ENCODE results near the gene GLYR1. TPM values are rescaled to one million over a fixed set of nuclear protein-coding genes. Genes with fewer than 3 reads are reported as not detected.

GLYR1 gene
- polyA plus RNA-seq, 1 donor from 2014 or later = 78.6 TPM

- Histone ChIP-seq H3K4me2 (ENCODE audit: low read length) (no peak overlapping the region), H3K79me2 (replicated peaks; ENCODE audit: insufficient read depth, low read length) (peaks cover 36% of the 10 kb centered on the region), H3K9me3 (ENCODE audit: low read length) (no peaks in the 10 kb centered on the region), H4K20me1 (ENCODE audit: insufficient read depth) (no peaks in the 10 kb centered on the region), H3K27ac (ENCODE audit: low read length) (no peak overlapping the region), H3K4me3 (ENCODE audit: low read length) (no peak overlapping the region), H3K27me3 (ENCODE audit: insufficient read depth, low read depth, low read length) (no peaks in the 10 kb centered on the region), H3K36me3 (ENCODE audit: insufficient read depth, low read length) (no peaks in the 10 kb centered on the region), H3K9me2 (ENCODE audit: insufficient read depth, low read length) (no peaks in the 10 kb centered on the region), H3F3A (ENCODE audit: insufficient read depth, low read length, poor library complexity, severe bottlenecking) (no peaks in the 10 kb centered on the region), H2AFZ (ENCODE audit: low read depth, low read length) (no peak overlapping the region), H3K9ac (ENCODE audit: low read length) (no peak overlapping the region)
- TF ChIP-seq EZH2 (IDR thresholded peaks at IDR 0.05; ENCODE audit: borderline replicate concordance, insufficient read depth, low read length, poor library complexity, severe bottlenecking) = no peak
- TF ChIP-seq CTCF (IDR thresholded peaks at IDR 0.05; ENCODE audit: poor library complexity, severe bottlenecking) = no peak
- no peak for TF ChIP-seq EP300 (conservative IDR thresholded peaks at IDR 0.05; ENCODE audit: poor library complexity, severe bottlenecking)
- TF ChIP-seq SMC3 (conservative IDR thresholded peaks at IDR 0.05; ENCODE audit: poor library complexity) = no peak
- no peak for TF ChIP-seq POLR2AphosphoS5 (IDR thresholded peaks at IDR 0.05)
- no peak for TF ChIP-seq REST (IDR thresholded peaks at IDR 0.05; ENCODE audit: borderline replicate concordance)
- TF ChIP-seq RAD21 (conservative IDR thresholded peaks at IDR 0.05) = no peak
- TF ChIP-seq MXI1 (conservative IDR thresholded peaks at IDR 0.05; ENCODE audit: poor library complexity, severe bottlenecking) = no peak
- TF ChIP-seq TAF1 (IDR thresholded peaks at IDR 0.05; ENCODE audit: low read depth) = no peak
These were observed 5.3 kb upstream of the GLYR1 start for GRCh38 chr16:4852221-4852872.

GRCh38 chr16:4850211-4850610, 3.1 kb upstream of the GLYR1 start:
- TF ChIP-seq RAD21 (conservative IDR thresholded peaks at IDR 0.05) (no peak), MXI1 (conservative IDR thresholded peaks at IDR 0.05; ENCODE audit: poor library complexity, severe bottlenecking) (no peak), TAF1 (IDR thresholded peaks at IDR 0.05; ENCODE audit: low read depth) (no peak), REST (IDR thresholded peaks at IDR 0.05; ENCODE audit: borderline replicate concordance) (no peak), POLR2AphosphoS5 (IDR thresholded peaks at IDR 0.05) (no peak), CTCF (IDR thresholded peaks at IDR 0.05; ENCODE audit: poor library complexity, severe bottlenecking) (no peak), EZH2 (IDR thresholded peaks at IDR 0.05; ENCODE audit: borderline replicate concordance, insufficient read depth, low read length, poor library complexity, severe bottlenecking) (no peak), EP300 (conservative IDR thresholded peaks at IDR 0.05; ENCODE audit: poor library complexity, severe bottlenecking) (no peak), SMC3 (conservative IDR thresholded peaks at IDR 0.05; ENCODE audit: poor library complexity) (no peak)
- Histone ChIP-seq H3K79me2 (replicated peaks; ENCODE audit: insufficient read depth, low read length) (peaks cover 52% of the 10 kb centered on the region), H3K27ac (ENCODE audit: low read length) (no peak overlapping the region), H3K4me2 (ENCODE audit: low read length) (no peak overlapping the region), H2AFZ (ENCODE audit: low read depth, low read length) (no peak overlapping the region), H3K36me3 (ENCODE audit: insufficient read depth, low read length) (no peaks in the 10 kb centered on the region), H3F3A (ENCODE audit: insufficient read depth, low read length, poor library complexity, severe bottlenecking) (no peaks in the 10 kb centered on the region), H4K20me1 (ENCODE audit: insufficient read depth) (no peaks in the 10 kb centered on the region), H3K4me3 (ENCODE audit: low read length) (peak overlapping the region; percentile 54), H3K9me3 (ENCODE audit: low read length) (no peaks in the 10 kb centered on the region), H3K9me2 (ENCODE audit: insufficient read depth, low read length) (no peaks in the 10 kb centered on the region), H3K27me3 (ENCODE audit: insufficient read depth, low read depth, low read length) (no peaks in the 10 kb centered on the region), H3K9ac (ENCODE audit: low read length) (no peak overlapping the region)

All from neural cell (in vitro differentiated cells).